ENCODE results near the gene PSMB1.
A peak's percentile ranks its signal among the peaks of the same experiment; 100 is the strongest.
"Not testable (repeated sequence)": the region's sequence is repeated elsewhere in the genome, so short reads cannot be mapped to it uniquely, and the experiment has no call there.

Gene PSMB1

DNA sequence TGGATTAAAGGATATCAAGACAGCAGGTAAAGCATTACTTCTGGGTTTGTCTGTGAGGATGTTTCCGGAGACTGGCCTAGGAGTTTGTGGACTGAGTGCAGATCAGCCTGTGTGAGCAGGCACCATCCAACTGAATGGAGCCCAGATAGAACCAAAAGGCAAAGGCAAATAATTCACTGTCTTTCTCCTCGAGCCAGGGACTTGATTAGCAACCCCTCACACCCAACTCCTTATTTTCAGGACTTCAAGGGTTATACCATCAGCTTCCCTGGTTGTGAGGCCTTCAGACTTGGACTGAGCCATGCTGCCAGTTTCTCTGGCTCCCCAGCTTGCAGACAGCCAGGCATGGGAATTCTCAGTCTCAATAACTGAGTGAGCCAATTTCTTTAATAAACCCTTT lies 19.3 kb downstream of the PSMB1 start:
- DNase-seq = no peak

DNA sequence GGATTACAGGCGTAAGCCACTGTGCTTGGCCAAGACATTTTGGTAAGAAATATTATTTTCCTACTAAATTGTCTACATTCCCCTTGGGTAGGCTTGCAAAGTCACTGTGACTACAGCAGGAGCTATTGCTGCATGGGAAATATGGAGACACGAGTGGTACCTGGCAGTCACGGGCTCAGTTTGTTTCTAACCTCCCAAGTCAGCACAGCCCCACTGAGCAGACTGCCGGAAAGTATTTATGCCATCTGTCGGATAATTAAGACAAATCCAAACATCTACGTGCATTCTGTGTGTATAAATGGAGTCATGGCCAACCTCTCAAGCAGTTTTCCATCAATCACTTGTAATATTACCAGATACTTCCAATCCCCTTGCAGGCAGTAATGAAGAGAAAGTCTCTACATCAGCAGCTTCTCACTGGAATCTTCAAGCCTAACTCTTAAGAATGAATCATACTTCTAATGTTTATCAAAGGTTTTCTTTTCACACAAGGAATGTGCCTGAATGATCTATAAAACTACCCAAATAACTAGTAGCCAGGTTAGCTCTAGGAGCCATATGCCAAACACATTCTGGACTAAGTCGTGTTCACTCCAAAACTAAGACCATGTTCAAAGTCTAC lies 20.1 kb downstream of the PSMB1 start:
- no peak for DNase-seq

DNA sequence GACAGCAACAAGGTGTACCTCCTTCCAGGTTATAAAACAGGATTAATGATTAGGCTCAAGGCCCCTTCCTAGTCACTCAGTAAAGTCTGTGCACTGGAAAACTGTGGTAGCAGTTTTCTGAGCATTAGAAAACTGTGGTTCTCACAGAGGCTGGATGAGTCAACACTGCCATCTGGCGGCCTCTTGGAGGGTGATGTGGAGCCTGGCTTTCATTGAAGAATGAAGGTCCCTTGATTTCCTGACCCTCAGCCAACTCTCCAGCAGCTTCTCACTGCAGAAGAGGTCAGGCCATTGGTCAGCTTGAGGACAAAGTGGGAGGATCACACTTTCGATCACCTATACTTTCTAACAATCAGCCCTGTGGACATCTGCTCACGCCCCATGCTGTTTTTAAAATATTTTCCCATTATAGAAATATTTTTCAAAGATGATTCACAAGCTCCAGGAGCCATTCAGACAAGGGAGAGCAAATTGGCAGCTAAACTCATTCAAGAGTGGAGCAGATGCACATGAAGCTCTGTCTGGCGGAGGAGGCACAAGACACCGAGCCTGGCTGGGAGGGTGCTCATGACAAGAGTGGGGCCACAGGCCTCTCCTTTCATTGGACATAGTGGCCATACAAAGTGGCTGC lies 23.2 kb downstream of the PSMB1 start:
- DNase-seq = peak; percentile 33 to 75

DNA sequence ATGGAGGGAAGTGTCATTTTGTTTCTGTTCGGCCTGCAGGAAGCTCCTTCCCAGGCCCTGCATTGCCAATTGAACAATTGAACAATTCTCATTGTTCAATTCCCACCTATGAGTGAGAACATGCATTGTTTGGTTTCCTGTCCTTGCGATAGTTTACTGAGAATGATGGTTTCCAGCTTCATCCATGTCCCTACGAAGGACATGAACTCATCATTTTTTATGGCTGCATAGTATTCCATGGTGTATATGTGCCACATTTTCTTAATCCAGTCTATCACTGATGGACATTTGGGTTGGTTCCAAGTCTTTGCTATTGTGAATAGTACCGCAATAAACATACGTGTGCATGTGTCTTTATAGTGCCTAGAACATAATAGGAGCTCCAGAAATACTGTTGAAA lies 25.1 kb downstream of the PSMB1 start:
- DNase-seq = not testable (repeated sequence)

DNA sequence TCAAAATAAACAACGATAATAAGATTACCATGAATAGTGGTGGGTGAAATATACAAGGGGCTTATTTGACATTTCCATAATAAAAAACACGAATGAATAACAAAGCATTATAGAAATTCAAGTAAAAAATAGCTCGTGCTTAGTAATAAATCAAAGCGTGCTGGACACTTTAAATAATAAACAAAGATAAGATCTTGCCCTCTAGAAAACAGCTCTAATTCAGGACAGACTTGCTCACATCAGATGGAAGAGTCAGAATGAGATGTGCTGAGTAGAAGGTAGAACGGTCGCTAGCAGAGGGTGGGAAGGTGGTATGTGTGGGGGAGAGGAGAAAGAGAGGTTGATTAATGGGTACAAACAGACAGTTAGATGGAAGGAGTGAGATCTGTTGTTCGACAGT lies 27.3 kb downstream of the PSMB1 start:
- no peak for DNase-seq

DNA sequence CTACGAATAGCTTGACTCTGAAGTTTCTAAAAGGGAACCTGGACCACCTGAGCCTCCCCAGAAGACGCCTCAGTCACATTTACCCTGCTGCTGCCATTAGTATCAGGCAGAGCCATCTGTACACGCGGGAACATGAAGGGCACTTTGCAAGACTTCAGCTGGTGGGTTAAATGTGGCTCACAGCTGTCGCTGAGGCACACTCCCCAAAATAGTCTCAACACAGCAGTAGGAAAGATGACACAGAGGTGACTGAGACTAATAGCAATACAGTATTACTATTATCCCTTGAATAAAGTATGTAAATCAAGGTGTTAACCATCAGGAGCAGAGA lies 29.0 kb downstream of the PSMB1 start:
- no peak for DNase-seq

DNA sequence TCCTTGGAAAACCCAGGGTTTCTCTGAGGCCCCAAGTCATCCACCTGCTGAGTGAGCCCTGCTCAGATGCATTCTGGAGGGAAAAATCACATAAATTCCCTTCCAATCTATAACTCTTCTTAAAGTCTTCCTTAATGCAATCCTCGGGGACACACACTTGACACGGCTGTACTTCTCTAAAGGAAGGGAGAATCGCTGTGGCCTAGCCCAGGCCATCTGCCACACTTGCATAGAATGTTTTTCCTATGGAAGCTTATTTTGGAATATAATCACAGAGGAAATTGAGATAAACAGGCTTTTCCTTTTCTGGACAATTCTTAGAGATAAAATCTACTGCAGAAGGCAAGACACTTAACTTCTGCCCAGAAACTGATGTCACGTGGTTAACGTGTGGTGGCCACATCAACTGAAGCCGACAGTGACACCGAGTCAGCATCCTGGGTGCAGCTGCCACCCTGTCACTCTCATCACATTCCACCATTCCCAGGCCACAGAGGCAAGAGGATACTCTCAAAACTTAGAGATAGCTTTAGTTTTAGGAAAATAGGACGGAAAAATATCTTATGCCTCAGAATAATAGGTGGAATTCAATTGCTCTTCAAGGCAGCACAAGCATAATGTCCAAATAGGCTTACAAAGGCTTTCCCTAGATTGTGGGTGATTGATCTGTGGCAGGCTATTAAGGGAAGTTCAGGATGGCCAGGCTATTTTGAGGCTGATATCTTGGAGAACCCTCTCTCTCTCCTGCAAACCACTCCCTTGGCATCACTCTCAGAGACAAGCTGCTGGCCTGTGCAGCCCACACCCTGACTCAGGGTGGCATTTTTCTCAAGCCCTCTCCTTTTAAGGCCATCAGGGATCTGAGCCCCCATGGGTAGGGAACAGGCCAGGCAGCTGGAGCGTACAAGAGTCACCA lies 29.6 kb downstream of the PSMB1 start:
- no peak for DNase-seq

DNA sequence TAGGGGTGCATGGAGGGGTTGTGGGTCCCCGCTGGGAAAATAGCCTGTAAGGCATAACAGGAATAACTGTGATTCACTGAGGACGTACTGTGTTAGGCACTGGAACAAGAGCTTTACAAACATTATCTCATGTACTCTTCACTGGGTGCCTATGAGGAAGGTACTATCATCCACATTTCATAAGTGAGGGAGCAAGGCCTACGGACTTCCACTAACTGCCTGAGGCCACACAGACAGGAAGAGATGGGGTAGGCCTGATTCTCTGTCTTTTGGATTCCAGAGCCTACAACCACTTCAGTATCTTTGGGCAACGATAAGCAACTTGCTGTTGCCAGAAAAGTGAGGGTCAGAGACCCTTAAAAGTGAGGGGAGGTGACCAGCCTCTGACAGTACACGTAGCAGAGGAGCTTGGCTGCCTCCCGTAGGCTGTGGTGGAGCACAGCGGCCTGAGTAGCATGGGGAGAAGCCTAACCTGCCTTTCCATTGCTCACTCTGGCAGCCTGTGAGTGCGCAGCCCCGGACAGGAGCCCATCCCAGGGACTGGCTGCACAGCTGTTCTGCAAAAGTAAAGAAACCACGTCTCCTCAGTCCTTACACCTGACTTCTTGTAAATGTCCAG lies 30.4 kb downstream of the PSMB1 start:
- DNase-seq = no peak

DNA sequence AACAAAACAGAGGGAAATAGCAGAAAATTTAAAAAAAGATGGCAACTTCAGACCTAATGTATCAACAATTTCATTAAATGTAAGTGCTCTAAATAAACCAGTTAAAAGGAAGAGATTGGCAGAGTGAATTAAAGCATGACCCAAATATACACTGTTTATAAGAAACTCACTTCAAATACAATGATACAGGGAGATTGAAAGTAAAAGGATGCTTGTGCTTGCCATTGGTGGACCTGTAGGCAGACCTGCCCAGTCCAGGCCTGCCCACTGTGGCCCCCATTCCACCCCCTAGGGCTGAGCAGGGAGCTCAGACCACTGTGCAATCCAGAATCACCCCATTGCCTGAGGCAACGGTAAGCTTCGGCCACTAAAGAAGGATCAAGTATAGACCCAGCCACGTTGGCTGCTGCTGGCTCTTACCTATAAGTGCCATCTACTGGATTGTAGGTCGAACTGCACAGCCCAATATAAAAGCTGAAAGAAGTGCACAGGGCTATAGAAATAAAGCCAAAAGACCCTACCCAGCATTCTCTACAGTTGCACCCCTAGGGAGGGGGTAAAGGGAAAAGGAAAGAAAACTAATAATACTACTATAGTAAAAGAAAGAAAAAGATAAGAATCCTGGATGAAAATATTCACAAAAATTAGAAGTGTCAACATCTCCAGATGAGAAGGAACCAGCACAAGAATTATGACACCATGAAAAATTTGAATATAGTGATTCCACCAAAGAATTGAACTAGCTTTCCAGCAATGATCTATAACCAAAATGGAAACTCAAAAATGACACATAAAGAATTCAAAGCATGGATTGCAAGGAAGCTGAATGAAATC lies 36.1 kb downstream of the PSMB1 start:
- peak; percentile 38 to 62 for DNase-seq

DNA sequence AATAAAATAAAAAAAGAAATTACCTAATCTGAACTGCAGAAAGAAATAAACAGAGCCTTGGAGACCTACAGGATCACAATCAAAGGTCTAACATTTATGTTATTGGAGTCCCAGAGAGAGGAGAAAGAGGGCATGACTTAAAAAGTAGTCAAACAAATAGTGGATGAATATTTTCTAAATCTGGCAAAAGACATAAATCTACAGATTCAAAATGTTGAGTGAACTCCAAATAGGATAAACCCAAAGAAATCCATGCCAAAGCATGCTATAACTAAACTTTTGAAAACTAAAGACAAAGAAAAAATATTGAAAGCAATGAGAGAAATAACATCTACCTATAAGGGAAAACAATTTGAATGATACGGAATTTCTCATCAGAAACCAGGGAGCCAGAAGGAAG lies 38.2 kb downstream of the PSMB1 start:
- no peak for DNase-seq

DNA sequence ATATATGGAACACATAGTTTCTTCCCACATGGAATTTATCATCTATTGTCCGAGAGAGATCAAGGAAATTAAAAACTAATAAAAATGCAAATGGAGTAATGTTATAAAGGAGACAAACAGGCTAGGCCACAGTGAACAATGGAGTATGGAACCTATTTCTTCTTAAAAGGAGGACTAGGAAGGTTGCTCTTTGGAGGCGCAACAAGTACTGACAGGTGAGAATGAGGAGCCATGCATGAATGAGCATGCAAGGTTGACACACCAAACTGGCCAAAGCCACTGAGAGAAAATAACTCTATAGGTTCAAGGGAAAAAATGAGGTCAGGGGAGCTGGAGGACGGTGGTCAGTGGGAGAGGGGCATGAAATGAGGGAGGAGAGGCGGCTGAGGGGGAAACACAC lies 40.9 kb downstream of the PSMB1 start:
- no peak for DNase-seq

DNA sequence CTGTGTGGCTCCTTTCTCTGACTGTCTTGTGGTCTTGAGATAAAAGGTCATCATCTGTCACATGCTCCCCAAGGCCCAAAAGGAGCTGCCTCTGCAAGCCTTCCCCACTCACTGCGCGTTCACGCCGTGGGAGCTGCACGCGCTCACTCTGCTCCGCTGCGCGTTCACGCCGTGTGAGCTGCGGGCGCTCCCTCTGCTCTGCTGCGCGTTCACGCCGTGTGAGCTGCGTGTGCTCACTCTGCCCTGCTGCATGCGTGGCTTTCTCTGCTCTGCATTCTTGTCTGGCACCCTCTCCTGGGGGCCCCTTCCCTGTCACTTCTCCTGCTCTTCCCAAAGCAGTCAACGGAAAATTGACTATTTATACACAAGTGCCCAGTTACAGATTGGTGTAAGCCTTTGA lies 42.5 kb downstream of the PSMB1 start:
- no peak for DNase-seq

DNA sequence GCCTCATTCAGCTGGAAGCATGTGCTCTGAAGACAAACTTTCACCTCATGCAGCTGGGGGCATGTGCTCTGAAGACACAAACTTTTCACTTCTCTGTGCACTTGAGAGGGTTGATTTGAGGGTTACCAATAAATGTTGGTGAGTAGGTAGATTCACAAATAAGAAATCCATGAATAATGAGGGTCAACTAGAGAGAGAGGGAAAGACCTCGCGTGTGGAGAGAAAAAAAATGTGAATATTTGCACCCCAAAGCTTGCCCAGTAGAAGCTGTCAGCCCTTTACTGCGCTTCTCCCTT lies 43.4 kb downstream of the PSMB1 start:
- no peak for DNase-seq

DNA sequence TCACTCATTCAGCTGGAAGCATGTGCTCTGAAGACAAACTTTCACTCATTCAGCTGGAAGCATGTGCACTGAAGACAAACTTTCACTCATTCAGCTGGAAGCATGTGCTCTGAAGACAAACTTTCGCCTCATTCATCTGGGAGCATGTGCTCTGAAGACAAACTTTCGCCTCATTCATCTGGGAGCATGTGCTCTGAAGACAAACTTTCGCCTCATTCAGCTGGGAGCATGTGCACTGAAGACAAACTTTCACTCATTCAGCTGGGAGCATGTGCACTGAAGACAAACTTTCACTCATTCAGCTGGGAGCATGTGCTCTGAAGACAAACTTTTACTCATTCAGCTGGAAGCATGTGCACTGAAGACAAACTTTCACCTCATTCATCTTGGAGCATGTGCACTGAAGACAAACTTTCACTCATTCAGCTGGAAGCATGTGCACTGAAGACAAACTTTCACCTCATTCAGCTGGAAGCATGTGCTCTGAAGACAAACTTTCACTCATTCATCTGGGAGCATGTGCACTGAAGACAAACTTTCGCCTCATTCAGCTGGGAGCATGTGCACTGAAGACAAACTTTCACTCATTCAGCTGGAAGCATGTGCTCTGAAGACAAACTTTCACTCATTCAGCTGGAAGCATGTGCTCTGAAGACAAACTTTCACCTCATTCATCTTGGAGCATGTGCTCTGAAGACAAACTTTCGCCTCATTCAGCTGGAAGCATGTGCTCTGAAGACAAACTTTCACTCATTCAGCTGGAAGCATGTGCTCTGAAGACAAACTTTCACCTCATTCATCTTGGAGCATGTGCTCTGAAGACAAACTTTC lies 44.0 kb downstream of the PSMB1 start:
- not testable (repeated sequence) for DNase-seq

DNA sequence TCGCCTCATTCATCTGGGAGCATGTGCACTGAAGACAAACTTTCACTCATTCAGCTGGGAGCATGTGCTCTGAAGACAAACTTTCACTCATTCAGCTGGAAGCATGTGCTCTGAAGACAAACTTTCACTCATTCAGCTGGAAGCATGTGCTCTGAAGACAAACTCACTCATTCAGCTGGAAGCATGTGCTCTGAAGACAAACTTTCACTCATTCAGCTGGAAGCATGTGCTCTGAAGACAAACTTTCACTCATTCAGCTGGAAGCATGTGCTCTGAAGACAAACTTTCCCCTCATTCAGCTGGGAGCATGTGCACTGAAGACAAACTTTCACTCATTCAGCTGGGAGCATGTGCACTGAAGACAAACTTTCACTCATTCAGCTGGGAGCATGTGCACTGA lies 44.8 kb downstream of the PSMB1 start:
- not testable (repeated sequence) for DNase-seq

DNA sequence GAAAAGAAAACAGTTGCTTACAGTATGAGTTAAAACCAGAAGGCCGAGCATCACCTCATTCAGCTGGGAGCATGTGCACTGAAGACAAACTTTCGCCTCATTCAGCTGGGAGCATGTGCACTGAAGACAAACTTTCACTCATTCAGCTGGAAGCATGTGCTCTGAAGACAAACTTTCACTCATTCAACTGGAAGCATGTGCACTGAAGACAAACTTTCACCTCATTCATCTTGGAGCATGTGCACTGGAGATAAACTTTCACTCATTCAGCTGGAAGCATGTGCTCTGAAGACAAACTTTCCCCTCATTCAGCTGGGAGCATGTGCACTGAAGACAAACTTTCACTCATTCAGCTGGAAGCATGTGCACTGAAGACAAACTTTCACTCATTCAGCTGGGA lies 45.4 kb downstream of the PSMB1 start:
- DNase-seq = not testable (repeated sequence)

DNA sequence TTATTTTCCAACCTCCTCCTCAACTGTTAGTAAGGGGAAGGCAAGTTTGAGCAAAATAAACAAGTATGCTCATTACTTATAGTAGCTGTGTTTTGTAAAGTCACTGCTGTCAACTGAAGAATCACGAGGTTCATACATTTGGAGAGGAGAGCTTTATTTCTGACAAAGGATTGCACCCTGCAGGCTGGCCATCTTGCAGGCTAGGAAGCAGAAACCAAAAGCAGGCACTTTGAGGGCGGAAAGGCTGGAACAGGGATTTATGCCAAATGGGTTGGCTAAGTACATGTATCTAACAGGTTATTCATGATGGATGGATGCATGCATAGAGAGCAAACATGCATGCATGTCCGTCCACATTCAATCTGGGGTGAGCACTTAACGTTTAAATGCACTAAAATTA lies 46.7 kb downstream of the PSMB1 start:
- no peak for DNase-seq

DNA sequence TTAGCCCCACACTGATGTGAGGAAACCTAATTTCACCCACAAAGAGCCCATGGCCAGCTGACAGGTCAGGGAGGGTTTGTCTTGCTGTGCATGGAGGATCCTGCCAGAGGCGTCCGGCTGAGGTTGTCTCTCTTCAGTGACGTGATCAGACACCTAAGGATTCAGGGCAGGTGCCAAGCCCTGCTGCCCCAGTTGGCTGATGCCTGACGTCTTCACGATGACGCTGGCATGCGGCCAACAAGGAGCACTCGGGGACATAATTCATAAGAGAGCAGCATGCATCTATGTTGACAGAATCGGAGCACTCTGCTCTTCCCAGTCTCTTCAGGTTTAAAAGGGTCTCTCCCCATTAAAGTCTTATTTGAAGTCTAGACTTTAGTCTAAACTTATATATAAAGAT lies 47.8 kb downstream of the PSMB1 start:
- DNase-seq = no peak

DNA sequence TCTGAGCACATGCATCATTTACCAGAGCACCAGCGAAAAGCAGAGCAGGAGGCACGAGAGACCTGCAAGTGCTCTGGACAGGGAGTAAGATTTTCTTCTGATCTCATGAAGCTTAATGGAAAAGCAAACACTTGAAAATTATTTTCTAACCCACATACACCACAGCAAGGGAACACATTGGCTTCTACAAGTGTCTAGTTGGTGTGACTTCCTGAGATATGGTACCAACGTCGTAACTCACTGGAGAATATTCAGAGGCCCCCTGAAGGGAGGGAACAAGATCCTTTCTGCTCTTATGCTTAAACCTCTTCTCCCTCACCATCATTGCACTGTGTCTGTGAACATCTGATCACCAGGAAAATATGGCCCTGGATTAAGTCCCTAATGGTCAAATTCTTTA lies 48.6 kb downstream of the PSMB1 start:
- DNase-seq = no peak

DNA sequence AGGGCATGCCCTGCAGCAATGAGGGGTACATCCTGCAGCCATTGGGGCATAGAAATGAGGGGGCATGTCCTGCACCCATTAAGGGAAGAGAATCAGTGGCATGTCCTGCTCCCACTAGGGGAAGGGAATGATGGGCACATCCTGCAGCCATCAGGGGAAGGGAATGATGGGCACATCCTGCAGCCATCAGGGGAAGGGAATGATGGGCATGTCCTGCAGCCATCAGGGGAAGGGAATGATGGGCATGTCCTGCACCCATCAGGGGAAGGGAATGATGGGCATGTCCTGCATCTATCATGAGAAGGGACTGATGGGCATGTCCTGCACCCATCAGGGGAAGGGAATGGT lies 49.7 kb downstream of the PSMB1 start:
- DNase-seq = no peak

DNA sequence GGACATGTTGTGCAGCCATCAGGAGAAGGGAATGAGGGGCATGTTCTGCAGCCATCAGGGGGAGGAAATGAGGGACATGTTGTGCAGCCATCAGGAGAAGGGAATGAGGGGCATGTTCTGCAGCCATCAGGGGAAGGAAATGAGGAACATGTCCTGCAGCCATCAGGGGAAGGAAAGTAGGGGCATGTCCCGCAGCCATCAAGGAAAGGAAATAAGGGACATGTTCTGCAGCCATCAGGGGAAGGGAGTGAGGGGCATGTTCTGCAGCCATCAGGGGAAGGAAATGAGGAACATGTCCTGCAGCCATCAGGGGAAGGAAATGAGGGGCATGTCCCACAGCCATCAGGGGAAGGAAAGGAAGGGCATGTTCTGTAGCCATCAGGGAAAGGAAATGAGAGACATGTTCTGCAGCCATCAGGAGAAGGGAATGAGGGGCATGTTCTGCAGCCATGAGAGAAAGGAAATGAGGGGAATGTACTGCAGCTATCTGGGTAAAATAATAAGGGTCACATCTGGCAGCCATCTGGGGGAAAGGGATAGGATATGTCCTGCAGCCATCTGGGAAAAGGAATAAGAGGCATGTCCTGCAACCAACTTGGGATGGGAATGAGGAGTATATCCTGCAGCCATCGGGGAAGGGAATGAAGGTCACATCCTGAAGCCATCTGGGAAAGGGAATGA lies 50.2 kb downstream of the PSMB1 start:
- DNase-seq = not testable (repeated sequence)

DNA sequence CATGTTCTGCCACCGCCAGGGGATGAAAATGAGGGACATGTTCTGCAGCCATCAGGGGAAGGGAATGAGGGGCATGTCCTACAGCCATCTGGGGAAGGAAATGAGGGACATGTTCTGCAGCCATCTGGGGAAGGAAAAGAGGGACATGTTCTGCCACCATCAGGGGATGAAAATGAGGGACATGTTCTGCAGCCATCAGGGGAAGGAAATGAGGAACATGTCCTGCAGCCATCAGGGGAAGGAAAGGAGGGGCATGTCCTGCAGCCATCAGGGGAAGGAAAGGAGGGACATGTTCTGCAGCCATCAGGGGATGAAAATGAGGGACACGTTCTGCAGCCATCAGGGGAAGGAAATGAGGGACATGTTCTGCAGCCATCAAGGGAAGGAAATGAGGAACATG lies 50.8 kb downstream of the PSMB1 start:
- not testable (repeated sequence) for DNase-seq
